Adrenal gland (tissue), 5 donors: Measurements from ENCODE around the gene SOST.

Experiments
- CTCF ChIP-seq, 6 experiments: fragments of 450-650 bp in 4 of 6; fragments of 200-600 bp in 2 of 6; sonication (generic) in 1 of 6; IDR thresholded peaks; 1 replicate in 5 of 6; 2 replicates in 1 of 6; pipeline versions ENCODE4 v1.5.1 to v1.8.0; 2016 to 2021; ENCODE audit warnings: antibody characterized with exemption in 6 of 6, mild to moderate bottlenecking in 2 of 6, moderate library complexity in 1 of 6
- POLR2A ChIP-seq, 2 donors: fragments of 450-650 bp; IDR thresholded peaks; one replicate each; pipeline ENCODE4 v1.6.1; 2017; ENCODE audit warnings: antibody characterized with exemption in 2 of 2, mild to moderate bottlenecking in 2 of 2, moderate library complexity in 1 of 2
- donor health status: DM: no; HTN: no; CAD: no.

GRCh38 chr17:43803758-43804157 is 45.2 kb upstream of the SOST start:
- TF ChIP-seq CTCF (IDR thresholded peaks at IDR 0.05): no peak
- no peak for TF ChIP-seq POLR2A (IDR thresholded peaks at IDR 0.05)
